Thoracic aorta (tissue), 2 donors: ENCODE measurements around the gene CACNA1I. TPM values are rescaled to one million over a fixed set of nuclear protein-coding genes. Genes with fewer than 3 reads are reported as not detected.

Source experiments
- ATAC-seq: fragments of 150-250 bp; one replicate; pipeline ENCODE4 v1.8.0; 2017; ENCODE audit warnings: low read depth; ENCODE audit not compliant: insufficient number of reproducible peaks, low FRiP score
- DNase-seq: peaks from one replicate; pipeline ENCODE4 v3.0.0-alpha.2; 2020; ENCODE audit warnings: low spot score
- H3K27ac ChIP-seq, 2 donors: fragments of 200-600 bp; sonication (generic); 1 replicate in 1 of 2; 2 replicates in 1 of 2; pipeline ENCODE4 v1.5.1; 2016; ENCODE audit warnings: mild to moderate bottlenecking in 2 of 2, moderate library complexity in 2 of 2
- H3K27me3 ChIP-seq: fragments of 200-600 bp; sonication (generic); replicated peaks from 2 replicates; pipeline ENCODE4 v1.6.0; 2016; ENCODE audit warnings: mild to moderate bottlenecking; ENCODE audit not compliant: insufficient read depth
- H3K36me3 ChIP-seq: fragments of 200-600 bp; sonication (generic); one replicate; pipeline ENCODE4 v1.5.1; 2016
- H3K4me1 ChIP-seq, 2 donors: fragments of 200-600 bp; sonication (generic); 1 replicate in 1 of 2; 2 replicates in 1 of 2; pipeline versions ENCODE4 v1.5.1 to v1.6.0; 2016; ENCODE audit warnings: low read depth in 2 of 2, mild to moderate bottlenecking in 1 of 2; ENCODE audit not compliant: control insufficient read depth in 1 of 2
- H3K4me3 ChIP-seq: fragments of 200-600 bp; sonication (generic); 2 replicates; pipeline ENCODE4 v1.5.1; 2016; ENCODE audit warnings: mild to moderate bottlenecking
- H3K9me3 ChIP-seq: fragments of 200-600 bp; sonication (generic); 2 replicates; pipeline ENCODE4 v1.5.1; 2016
- CTCF ChIP-seq: fragments of 200-600 bp; sonication (generic); IDR thresholded peaks from one replicate; pipeline ENCODE4 v1.5.1; 2019; ENCODE audit warnings: antibody characterized with exemption
- total RNA-seq, 2 donors: library from RNA; depleted of rRNA; stranded (reverse); fragments of >200 nt; gene quantifications; one replicate each; pipeline versions ENCODE4 v1.1.0 to v1.2.3, GENCODE V29; 2016

CACNA1I gene
- total RNA-seq, 2 donors from 2014 or later = 0.14 to 0.21 TPM

- TF ChIP-seq CTCF = no peak
- ATAC-seq = no peak
These were observed 129.2 kb downstream of the CACNA1I start for GRCh38 chr22:39699631-39700360.

GRCh38 chr22:39700565-39700964 is 130.0 kb downstream of the CACNA1I start:
- no peak for TF ChIP-seq CTCF
- H3K4me3 ChIP-seq = no peak overlapping the region
- no peaks in the 10 kb centered on the region for H3K4me1 ChIP-seq
- ATAC-seq (no peak), DNase-seq (no peak)
- no peaks in the 10 kb centered on the region for H3K27me3 ChIP-seq
- H3K36me3 ChIP-seq = no peaks in the 10 kb centered on the region
- H3K27ac ChIP-seq = no peak overlapping the region
- no peaks in the 10 kb centered on the region for H3K9me3 ChIP-seq

More at GRCh38 chr22:39699631-39700360, 129.2 kb downstream of the CACNA1I start:
- Histone ChIP-seq H3K27me3 (no peaks in the 10 kb centered on the region), H3K27ac (no peak overlapping the region), H3K36me3 (no peaks in the 10 kb centered on the region), H3K4me1 (no peaks in the 10 kb centered on the region), H3K4me3 (no peak overlapping the region), H3K9me3 (no peaks in the 10 kb centered on the region)
- DNase-seq = no peak

GRCh38 chr22:39703091-39703490 is 132.5 kb downstream of the CACNA1I start:
- H3K4me1 ChIP-seq = no peaks in the 10 kb centered on the region
- no peak overlapping the region for H3K27ac ChIP-seq
- ATAC-seq (no peak), DNase-seq (no peak)
- H3K4me3 ChIP-seq = no peak overlapping the region
- no peaks in the 10 kb centered on the region for H3K36me3 ChIP-seq
- no peak for TF ChIP-seq CTCF
- H3K9me3 ChIP-seq = no peaks in the 10 kb centered on the region
- H3K27me3 ChIP-seq = no peaks in the 10 kb centered on the region

- no peaks in the 10 kb centered on the region for H3K36me3 ChIP-seq
- H3K27me3 ChIP-seq = no peaks in the 10 kb centered on the region
- ATAC-seq = no peak
- no peak for TF ChIP-seq CTCF
- H3K27ac ChIP-seq = no peak overlapping the region
- H3K4me3 ChIP-seq = no peak overlapping the region
- H3K9me3 ChIP-seq = no peaks in the 10 kb centered on the region
- no peak for DNase-seq
- H3K4me1 ChIP-seq = no peaks in the 10 kb centered on the region
These were observed 133.5 kb downstream of the CACNA1I start for GRCh38 chr22:39703928-39704639.

GRCh38 chr22:39705386-39705785 is 134.8 kb downstream of the CACNA1I start:
- H3K4me3 ChIP-seq = no peak overlapping the region
- no peaks in the 10 kb centered on the region for H3K36me3 ChIP-seq
- no peaks in the 10 kb centered on the region for H3K9me3 ChIP-seq
- DNase-seq (no peak), ATAC-seq (no peak)
- no peaks in the 10 kb centered on the region for H3K27me3 ChIP-seq
- no peaks in the 10 kb centered on the region for H3K4me1 ChIP-seq
- TF ChIP-seq CTCF = no peak
- no peak overlapping the region for H3K27ac ChIP-seq
